Activated naive CD8-positive, alpha-beta T cell treated with anti-CD3 and anti-CD28 coated beads, Interleukin-2, amount 50 U/mL, for 16 hours (primary cell): ENCODE data around the gene KDM1B.

Experiments
- DNase-seq: peaks from one replicate; pipeline ENCODE4 v3.0.0-alpha.2; 2020; ENCODE audit warnings: low read depth, low spot score

KDM1B gene

DNA sequence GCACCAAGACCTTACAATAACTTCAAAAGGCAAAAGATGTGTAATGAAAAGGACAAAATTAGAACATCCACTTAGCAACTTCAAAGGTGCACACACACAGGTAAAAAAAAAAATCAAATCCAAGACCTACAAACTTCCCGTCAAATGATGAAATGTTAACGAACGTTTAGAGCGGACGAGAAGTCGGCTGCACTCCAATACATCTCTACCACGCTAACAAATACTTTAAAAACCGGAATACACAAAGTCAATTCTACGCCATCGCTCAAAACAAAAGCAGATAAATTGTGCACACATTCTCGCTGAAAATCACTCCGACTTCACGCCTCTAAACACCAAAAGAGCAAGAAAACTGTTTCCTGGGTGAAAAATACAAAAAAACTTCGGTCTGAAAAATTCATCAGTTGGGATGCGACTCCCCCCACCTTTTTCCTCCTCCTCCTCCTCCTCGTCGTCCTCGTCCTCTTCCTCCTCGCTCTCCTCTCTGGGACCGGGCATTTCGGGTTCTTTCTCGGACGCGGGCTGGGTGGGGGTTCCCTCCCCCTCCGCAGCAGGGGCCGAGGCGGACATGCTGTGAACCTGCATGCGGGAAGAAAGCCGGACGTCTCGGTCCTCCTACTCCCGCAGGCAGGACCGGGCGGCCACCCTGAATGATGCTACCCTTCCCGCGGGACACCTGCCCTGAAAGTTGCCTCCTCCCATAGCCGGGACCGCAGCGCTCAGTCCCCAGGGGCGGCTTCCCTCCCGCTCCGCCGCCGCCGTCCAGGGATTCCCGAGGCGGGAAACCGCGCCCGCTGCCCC, 108.4 kb downstream of the KDM1B start:
- DNase-seq = no peak

DNA sequence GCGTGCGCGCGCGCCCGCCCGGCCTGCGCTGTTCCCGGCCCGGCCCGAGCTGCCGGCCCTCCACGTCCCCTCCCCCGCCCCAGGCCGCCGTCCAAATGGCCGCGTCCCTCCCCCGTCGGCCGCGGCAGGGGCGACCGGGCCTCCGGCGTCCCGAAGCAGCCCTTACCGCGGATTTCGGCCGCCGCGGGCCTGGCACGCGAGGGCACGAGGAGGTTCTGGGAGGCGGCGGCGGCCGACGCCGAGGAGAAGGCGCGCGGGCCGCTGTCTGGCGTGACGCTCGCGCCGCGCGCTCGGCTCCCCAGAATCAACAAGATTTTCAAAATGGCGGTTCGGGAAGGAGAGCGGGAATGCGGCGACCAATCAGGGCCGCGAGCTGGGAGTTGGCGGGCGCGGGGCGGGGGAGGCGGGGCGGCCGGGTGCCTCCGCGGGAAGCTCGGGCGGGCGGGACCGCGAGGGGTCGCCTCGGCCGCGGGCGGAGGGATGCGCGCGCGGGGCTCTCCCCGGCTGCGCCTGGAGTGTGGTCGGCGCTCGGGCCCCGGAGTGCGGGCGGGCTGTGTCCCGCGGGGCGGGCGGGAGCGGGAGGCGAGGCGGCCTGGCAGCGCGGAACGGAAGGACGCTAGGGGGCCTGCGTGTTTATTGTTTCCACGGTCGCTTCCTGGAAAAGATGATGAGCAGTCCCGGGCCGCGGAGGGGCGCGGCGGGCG, 109.1 kb downstream of the KDM1B start, which contains the start of gene DEK:
TSS of gene DEK (minus strand) at position 312 of the 704 bp plus-strand sequence. CDS start 543 bp downstream, outside the sequence.
- peak; percentile 58 for DNase-seq

DNA sequence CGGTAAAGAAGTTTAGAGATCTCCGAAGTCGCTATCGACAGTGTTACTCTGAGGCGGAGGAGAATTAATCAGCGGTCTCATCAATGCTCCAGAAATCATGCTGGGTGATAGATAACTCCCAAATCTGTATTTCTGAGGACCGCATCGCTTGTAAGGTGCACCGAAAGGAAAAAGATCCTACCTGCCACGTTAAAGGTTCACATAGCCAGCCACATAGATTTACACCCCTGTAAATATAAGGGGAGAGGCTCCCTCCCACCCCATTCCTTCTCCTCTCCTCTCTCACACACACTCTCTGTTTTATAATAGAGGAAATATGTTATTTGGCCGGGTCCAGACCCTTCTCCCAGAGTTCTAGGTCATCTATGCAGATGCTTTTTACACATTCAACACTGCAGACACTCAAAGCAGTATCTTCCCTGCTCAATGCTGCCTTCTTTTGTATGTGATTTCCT, 109.7 kb downstream of the KDM1B start:
- DNase-seq = no peak

DNA sequence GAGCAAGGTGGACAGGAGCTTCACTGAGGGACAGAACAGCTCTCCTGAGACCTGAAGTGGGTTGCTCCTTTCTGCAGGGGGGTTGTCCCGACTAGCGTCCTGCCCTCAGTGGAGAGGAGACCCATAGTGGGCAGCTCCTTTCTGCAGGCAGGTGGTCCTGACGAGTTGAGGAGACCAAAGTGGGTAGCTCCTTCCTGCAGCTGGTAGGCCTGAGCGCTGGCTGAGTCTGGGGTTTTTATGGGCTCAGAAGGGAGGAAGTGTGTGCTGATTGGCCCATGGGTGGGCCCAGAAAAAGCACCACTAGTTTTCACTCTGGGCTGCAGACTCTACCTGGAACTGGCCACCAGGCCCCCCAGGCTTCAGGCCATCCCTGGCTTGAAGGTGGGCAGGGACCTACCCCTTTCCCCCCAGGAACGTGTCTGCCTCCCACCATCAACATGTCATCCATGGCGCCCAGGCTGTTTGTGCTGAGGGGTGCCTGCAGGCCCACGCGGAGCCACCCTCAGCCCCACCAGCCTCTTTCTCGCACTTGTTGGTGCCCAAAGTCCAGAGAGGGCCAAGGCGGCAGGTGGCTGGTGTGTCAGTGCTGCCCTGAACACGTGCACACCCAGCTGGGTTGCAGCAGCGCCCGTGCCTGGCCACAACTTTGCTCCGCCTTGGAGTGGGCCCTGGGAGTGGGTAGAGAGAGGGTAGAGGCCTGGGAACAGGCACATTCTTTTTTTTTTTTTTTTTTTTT, 110.7 kb downstream of the KDM1B start:
- no peak for DNase-seq

DNA sequence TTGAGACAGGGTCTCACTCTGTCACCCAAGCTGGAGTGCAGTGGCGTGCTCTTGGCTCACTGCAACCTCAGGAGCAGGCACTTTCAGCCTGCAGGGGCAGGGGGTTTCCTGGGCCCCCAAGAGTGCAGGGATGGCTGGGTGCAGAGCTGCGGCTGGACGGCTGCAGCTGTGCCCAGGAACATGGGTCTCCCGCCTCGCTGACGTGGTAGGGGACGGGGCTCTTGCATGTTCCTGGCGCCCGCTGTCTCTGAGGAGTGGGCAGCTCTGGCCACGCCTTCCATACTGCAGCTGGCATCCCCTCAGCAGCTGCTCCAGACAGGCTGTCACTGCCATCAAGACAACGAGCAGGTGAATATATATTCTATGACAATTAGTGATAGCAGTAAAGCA, 111.3 kb downstream of the KDM1B start:
- DNase-seq = no peak

DNA sequence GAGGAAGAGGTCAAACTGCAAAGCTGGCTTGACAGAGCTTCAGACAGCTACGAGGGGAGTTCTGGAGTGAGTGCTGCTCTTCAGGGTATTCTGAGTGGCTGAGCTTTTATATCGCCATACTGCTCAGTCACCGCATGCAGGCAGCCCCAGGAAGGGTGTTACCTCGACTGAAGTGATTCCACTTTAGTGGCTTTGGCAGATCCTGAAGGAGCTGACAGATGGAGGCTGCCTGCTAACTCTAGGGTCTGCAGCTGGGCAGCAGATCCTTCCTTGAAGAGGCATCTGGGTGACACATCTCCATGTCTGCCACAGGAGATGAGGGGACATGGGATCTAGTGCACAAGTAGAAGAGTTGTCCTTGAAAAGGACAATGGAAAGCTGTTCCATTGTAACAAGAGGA, 112.8 kb downstream of the KDM1B start:
- DNase-seq = no peak

DNA sequence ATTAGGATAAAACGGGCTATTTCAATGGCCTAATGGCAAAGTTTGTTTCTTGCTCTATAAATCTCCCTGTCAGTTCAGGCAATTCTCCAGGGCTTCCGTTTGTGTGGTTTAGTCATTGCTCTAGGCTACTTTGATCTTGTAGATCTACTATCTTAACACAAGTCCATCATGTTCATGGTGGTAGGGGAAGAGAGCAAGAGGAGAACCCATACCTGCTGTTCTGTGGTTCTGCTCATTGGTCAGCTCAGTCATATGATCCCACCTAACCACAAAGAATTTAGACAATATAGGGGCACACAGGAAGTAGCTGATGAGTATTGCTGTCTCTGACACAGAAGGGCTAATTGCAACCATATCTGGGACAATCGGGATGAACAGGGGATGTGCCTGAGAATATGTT, 114.0 kb downstream of the KDM1B start:
- DNase-seq = no peak

DNA sequence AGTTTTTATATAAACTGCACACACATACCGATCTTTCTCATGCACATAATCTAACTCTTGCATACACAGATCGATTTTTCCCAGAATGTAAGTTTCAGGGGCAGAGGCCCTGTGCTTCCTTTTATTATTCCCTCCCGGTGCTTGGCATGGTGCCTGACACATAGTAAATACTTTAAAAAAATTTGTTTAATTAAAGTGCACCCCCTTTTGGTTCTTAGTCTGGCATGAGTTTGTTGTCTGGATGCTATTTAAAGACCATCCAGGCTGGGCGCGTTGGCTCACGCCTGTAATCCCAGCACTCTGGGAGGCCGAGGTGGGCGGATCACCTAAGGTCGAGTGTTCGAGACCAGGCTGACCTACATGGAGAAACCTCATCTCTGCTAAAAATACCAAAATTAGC, 114.5 kb downstream of the KDM1B start:
- no peak for DNase-seq

DNA sequence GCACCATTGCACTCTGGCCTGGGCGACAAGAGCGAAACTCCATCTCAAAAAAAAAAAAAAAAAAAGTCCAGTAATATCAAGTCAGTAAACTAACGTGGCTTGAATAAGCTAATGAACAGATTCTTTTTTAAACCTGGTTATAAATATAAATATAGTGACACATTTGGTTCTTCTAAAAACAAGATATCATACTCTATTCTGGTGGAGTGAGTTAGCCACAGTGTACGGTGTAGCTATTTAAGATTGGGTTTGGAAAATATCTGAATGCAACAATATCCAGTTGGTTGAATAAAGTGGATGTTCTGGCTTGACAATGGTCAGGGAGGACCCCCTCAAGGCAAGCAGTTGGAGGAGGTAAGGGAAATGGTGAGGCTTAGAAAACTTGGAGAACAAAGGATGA, 115.0 kb downstream of the KDM1B start:
- no peak for DNase-seq
